IMR-90 (cell line): ENCODE measurements around the gene ANO7. TPM values are rescaled to one million over a fixed set of nuclear protein-coding genes. Genes with fewer than 3 reads are reported as not detected.

Experiments used
- ATAC-seq: fragments of 200-7000 bp; cut with Tn5 transposase; 2 replicates; pipeline ENCODE4 v1.9.1; 2020; ENCODE audit warnings: low read depth, mild to moderate bottlenecking, moderate library complexity
- BruUV-seq: library from RNA; stranded (reverse); fragments of 400-500 nt; replicated peaks from 2 replicates; lab custom pipeline; 2021; lab: Mats Ljungman, UMichigan
- CTCF ChIA-PET: fragments of 300-600 bp; formaldehyde crosslinking; extraction: SDS; loops from one replicate; lab custom pipeline; 2021; ENCODE audit warnings: antibody characterized with exemption; lab: Yijun Ruan, JAX
- POLR2A ChIA-PET: fragments of 300-600 bp; sonication (Branson Sonifier 250); formaldehyde crosslinking; loops from one replicate; lab custom pipeline; 2022; ENCODE audit warnings: antibody characterized with exemption; ENCODE audit not compliant: unreplicated experiment; lab: Charles Lee
- DNase-seq: peaks from one replicate; pipeline ENCODE4 v3.0.0; 2013
- H2AFZ ChIP-seq: replicated peaks from 2 replicates; pipeline ENCODE3; 2013; ENCODE audit warnings: low read length, mild to moderate bottlenecking; ENCODE audit not compliant: poor library complexity
- H2AK5ac ChIP-seq: 2 replicates; pipeline ENCODE4 v1.6.1; 2013; ENCODE audit warnings: low read depth, low read length, inconsistent platforms
- H2AK9ac ChIP-seq: replicated peaks from 2 replicates; pipeline ENCODE3; 2013; ENCODE audit warnings: mild to moderate bottlenecking, low read depth, low read length, moderate library complexity; ENCODE audit not compliant: poor library complexity
- H2BK120ac ChIP-seq: 2 replicates; pipeline ENCODE4 v1.6.1; 2013; ENCODE audit warnings: low read depth, low read length, inconsistent platforms
- H2BK15ac ChIP-seq: 3 replicates; pipeline ENCODE4 v1.6.1; 2013; ENCODE audit warnings: low read depth, low read length, inconsistent platforms
- H2BK20ac ChIP-seq: 2 replicates; pipeline ENCODE4 v1.6.1; 2013; ENCODE audit warnings: low read depth, mild to moderate bottlenecking, inconsistent platforms, low read length, moderate library complexity
- H2BK5ac ChIP-seq: 2 replicates; pipeline ENCODE4 v1.6.1; 2013; ENCODE audit warnings: mild to moderate bottlenecking, low read depth, low read length, inconsistent platforms; ENCODE audit not compliant: poor library complexity, severe bottlenecking
- H3K14ac ChIP-seq: replicated peaks from 2 replicates; pipeline ENCODE4 v1.6.1; 2013; ENCODE audit warnings: low read depth, low read length, inconsistent platforms
- H3K18ac ChIP-seq: 2 replicates; pipeline ENCODE4 v1.6.1; 2013; ENCODE audit warnings: low read depth, low read length, control low read depth
- H3K23ac ChIP-seq: 2 replicates; pipeline ENCODE4 v1.6.1; 2013; ENCODE audit warnings: low read depth, low read length, inconsistent platforms
- H3K27ac ChIP-seq: 2 replicates; pipeline ENCODE4 v1.5.1; 2013; ENCODE audit warnings: mild to moderate bottlenecking, control low read depth, low read length; ENCODE audit not compliant: insufficient read depth
- H3K27me3 ChIP-seq: 2 replicates; pipeline ENCODE4 v1.6.1; 2013; ENCODE audit warnings: low read length; ENCODE audit not compliant: control insufficient read depth, insufficient read depth
- H3K36me3 ChIP-seq: 2 replicates; pipeline ENCODE4 v1.6.1; 2013; ENCODE audit warnings: low read length, mixed read lengths; ENCODE audit not compliant: control insufficient read depth, insufficient read depth
- H3K4ac ChIP-seq: 2 replicates; pipeline ENCODE4 v1.6.1; 2013; ENCODE audit warnings: low read depth, low read length, inconsistent platforms
- H3K4me1 ChIP-seq: 2 replicates; pipeline ENCODE4 v1.6.1; 2013; ENCODE audit warnings: low read length, mixed read lengths; ENCODE audit not compliant: control insufficient read depth, insufficient read depth
- H3K4me2 ChIP-seq: 2 replicates; pipeline ENCODE4 v1.6.1; 2013; ENCODE audit warnings: low read depth, mild to moderate bottlenecking, control low read depth, low read length, moderate library complexity
- H3K4me3 ChIP-seq: 2 replicates; pipeline ENCODE4 v1.5.1; 2013; ENCODE audit warnings: low read depth, mild to moderate bottlenecking, control low read depth, low read length, moderate library complexity; ENCODE audit not compliant: insufficient read depth
- H3K56ac ChIP-seq: 2 replicates; pipeline ENCODE4 v1.6.1; 2013; ENCODE audit warnings: low read length, inconsistent platforms; ENCODE audit not compliant: insufficient read depth; ENCODE audit errors: extremely low read depth
- H3K79me1 ChIP-seq, 2 experiments: 2 replicates each; pipeline ENCODE4 v1.6.1; 2013; ENCODE audit warnings: low read length in 2 of 2, inconsistent platforms in 1 of 2, low read depth in 1 of 2
- H3K9ac ChIP-seq: 2 replicates; pipeline ENCODE4 v1.6.1; 2013; ENCODE audit warnings: low read depth, low read length, control low read depth
- H3K9me1 ChIP-seq: 2 replicates; pipeline ENCODE4 v1.6.1; 2013; ENCODE audit warnings: low read length, inconsistent platforms; ENCODE audit not compliant: insufficient read depth
- H3K9me3 ChIP-seq: 2 replicates; pipeline ENCODE4 v1.6.1; 2013; ENCODE audit warnings: low read length; ENCODE audit not compliant: control insufficient read depth, insufficient read depth
- H4K20me1 ChIP-seq: 2 replicates; pipeline ENCODE4 v1.6.1; 2013; ENCODE audit warnings: low read length, inconsistent platforms; ENCODE audit not compliant: insufficient read depth
- H4K5ac ChIP-seq: 2 replicates; pipeline ENCODE4 v1.6.1; 2013; ENCODE audit warnings: mild to moderate bottlenecking, low read depth, low read length, control low read depth
- H4K8ac ChIP-seq, 2 experiments: 2 replicates each; pipeline ENCODE4 v1.6.1; 2013; ENCODE audit warnings: low read depth in 2 of 2, low read length in 2 of 2, control low read depth in 1 of 2, inconsistent platforms in 1 of 2
- H4K91ac ChIP-seq: 2 replicates; pipeline ENCODE4 v1.6.1; 2013; ENCODE audit warnings: low read depth, low read length, inconsistent platforms; ENCODE audit not compliant: insufficient read depth
- FOS ChIP-seq: fragments of 150-350 bp; IDR thresholded peaks from 2 replicates; pipeline ENCODE4 v1.6.1; 2016; ENCODE audit warnings: low read depth, low read length
- MAFK ChIP-seq: IDR thresholded peaks from 2 replicates; pipeline ENCODE4 v1.6.1; 2012; ENCODE audit warnings: low read depth, low read length, improper control_type of control experiment
- MAZ ChIP-seq: IDR thresholded peaks from 2 replicates; pipeline ENCODE4 v1.6.1; 2012; ENCODE audit warnings: low read depth, mild to moderate bottlenecking, low read length, improper control_type of control experiment, moderate library complexity, borderline replicate concordance
- NFE2L2 ChIP-seq: fragments of 150-350 bp; IDR thresholded peaks from 2 replicates; pipeline ENCODE4 v1.6.1; 2016; ENCODE audit warnings: low read depth, mild to moderate bottlenecking, low read length
- POLR2A ChIP-seq: IDR thresholded peaks from 2 replicates; pipeline ENCODE4 v1.6.1; 2012; ENCODE audit warnings: mild to moderate bottlenecking, low read depth, low read length
- RAD21 ChIP-seq: IDR thresholded peaks from 2 replicates; pipeline ENCODE4 v1.6.1; 2012; ENCODE audit warnings: low read length, improper control_type of control experiment
- RFX5 ChIP-seq: IDR thresholded peaks from 2 replicates; pipeline ENCODE4 v1.8.0; 2012; ENCODE audit warnings: low read depth, mild to moderate bottlenecking, low read length, moderate library complexity
- WGBS, 2 experiments: methylation state at CpG; one replicate each; pipeline versions ENCODE4 v1.1.5 to v1.1.7; 2013; ENCODE audit warnings: missing lambda C conversion rate in 2 of 2; ENCODE audit not compliant: insufficient read length in 1 of 2; ENCODE audit errors: extremely low coverage in 2 of 2; 5-methylcytosine and 5-hydroxymethylcytosine counted together
- dilution Hi-C: fragments of 300-500 bp; cut with HindIII; formaldehyde crosslinking; loops from one replicate; pipeline ENCODE4 v1.14.3; 2018; ENCODE audit warnings: low sequenced_read_pairs; ENCODE audit not compliant: unreplicated experiment
- in situ Hi-C: fragments of 300-500 bp; cut with MboI; formaldehyde crosslinking; loops from 3 replicates; pipeline ENCODE4 v1.14.3; 2019; ENCODE audit warnings: low sequenced_read_pairs, inconsistent platforms, mixed read lengths
- intact Hi-C: fragments of 100-400 bp; cut with micrococcal nuclease; formaldehyde crosslinking; loops from 2 replicates; pipeline ENCODE4 v1.10.0; 2022
- polyA plus RNA-seq, 3 experiments: library from polyadenylated mRNA; depleted of rRNA; stranded (reverse); fragments of >200 nt; gene quantifications; 2 replicates each; pipeline ENCODE4 v1.2.3, GENCODE V29; 2012; ENCODE audit warnings: low replicate concordance in 1 of 3
- total RNA-seq: library from RNA; depleted of rRNA; stranded (reverse); fragments of >200 nt; gene quantifications from 2 replicates; pipeline ENCODE4 v1.2.3, GENCODE V29; 2012
- TF ChIP-seq, protein P1 (sequence below): fragments of 150-350 bp; IDR thresholded peaks from 2 replicates; pipeline ENCODE4 v1.6.1; 2017; ENCODE audit warnings: mild to moderate bottlenecking, antibody characterized with exemption, low read length, low read depth
- TF ChIP-seq, protein P2 (sequence below): fragments of 150-350 bp; IDR thresholded peaks from 2 replicates; pipeline ENCODE4 v1.6.1; 2016; ENCODE audit warnings: low read depth, mild to moderate bottlenecking, low read length, moderate library complexity, borderline replicate concordance

Gene ANO7
- total and polyA plus RNA-seq, 2 of the 4 experiments (the other 2 are of a cell fraction), result 0.36 to 3.4 TPM

DNA sequence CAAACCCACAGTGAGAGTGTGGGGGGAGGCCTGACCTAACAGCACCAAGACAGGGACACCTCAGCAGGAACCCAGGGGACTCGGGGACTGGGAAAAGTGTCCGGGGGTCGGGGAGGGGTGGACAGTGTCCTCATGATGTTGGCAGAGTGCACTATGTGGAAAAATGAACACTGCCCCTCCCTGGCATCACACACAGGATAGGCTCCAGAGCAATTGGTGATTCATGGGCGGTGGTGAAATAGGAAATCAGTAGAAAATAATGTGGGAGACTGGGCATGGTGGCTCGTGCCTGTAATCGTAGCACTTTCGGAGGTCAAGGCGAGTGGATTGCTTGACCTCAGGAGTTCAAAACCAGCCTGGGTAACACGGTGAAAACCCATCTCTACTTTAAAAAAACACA lies 3.6 kb upstream of the ANO7 start:
- ChIA-PET CTCF (no interaction called here), POLR2A (interaction anchor here (1.1 kb wide), 1 partner anchor 17 kb away, joined by 3 read pairs; no protein-coding TSS in a partner anchor)
- Histone ChIP-seq H3K4me3 (no peak overlapping the region), H3K4ac (no peak overlapping the region), H3K56ac (no peak overlapping the region), H2BK15ac (no peak overlapping the region), H3K4me2 (no peak overlapping the region), H4K20me1 (no peaks in the 10 kb centered on the region), H3K14ac (no peak overlapping the region), H3K9me3 (no peaks in the 10 kb centered on the region), H2BK5ac (no peak overlapping the region), H2BK20ac (no peak overlapping the region), H4K91ac (no peak overlapping the region), H2BK120ac (no peak overlapping the region), H2AK5ac (no peak overlapping the region), H3K27ac (no peak overlapping the region), H3K9ac (no peak overlapping the region), H4K5ac (no peak overlapping the region), H3K36me3 (peaks cover 9% of the 10 kb centered on the region), H3K79me1 (no peaks in the 10 kb centered on the region), H4K8ac (no peak overlapping the region), H3K27me3 (peaks cover 6% of the 10 kb centered on the region; the same call in 1 of the 2 replicates), H2AK9ac (no peak overlapping the region), H3K4me1 (no peaks in the 10 kb centered on the region), H3K18ac (no peak overlapping the region), H2AFZ (no peak overlapping the region), H3K9me1 (peaks cover 3% of the 10 kb centered on the region; the same call in 1 of the 2 replicates), H3K23ac (no peak overlapping the region)
- intact Hi-C loops, result no loop called here
- in situ Hi-C loops, result no loop called here
- DNase-seq (no peak), ATAC-seq (no peak; the same call in 1 of the 2 replicates)
- dilution Hi-C loops, result no loop called here
- 92% methylated on average over 2 of the region's 9 CpGs; no CpG with 5 or more reads in 1 of the 2 experiments for WGBS, 2 experiments
- TF ChIP-seq, protein P1, sequence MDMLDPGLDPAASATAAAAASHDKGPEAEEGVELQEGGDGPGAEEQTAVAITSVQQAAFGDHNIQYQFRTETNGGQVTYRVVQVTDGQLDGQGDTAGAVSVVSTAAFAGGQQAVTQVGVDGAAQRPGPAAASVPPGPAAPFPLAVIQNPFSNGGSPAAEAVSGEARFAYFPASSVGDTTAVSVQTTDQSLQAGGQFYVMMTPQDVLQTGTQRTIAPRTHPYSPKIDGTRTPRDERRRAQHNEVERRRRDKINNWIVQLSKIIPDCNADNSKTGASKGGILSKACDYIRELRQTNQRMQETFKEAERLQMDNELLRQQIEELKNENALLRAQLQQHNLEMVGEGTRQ, result no peak
- TF ChIP-seq RAD21, result no peak
- TF ChIP-seq, protein P2, sequence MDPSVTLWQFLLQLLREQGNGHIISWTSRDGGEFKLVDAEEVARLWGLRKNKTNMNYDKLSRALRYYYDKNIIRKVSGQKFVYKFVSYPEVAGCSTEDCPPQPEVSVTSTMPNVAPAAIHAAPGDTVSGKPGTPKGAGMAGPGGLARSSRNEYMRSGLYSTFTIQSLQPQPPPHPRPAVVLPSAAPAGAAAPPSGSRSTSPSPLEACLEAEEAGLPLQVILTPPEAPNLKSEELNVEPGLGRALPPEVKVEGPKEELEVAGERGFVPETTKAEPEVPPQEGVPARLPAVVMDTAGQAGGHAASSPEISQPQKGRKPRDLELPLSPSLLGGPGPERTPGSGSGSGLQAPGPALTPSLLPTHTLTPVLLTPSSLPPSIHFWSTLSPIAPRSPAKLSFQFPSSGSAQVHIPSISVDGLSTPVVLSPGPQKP, result no peak
- no peak for TF ChIP-seq MAFK
- TF ChIP-seq FOS, result no peak
- no peak for TF ChIP-seq RFX5
- no peak for TF ChIP-seq POLR2A
- TF ChIP-seq NFE2L2, result no peak
- no peak for TF ChIP-seq MAZ
- no TSS peak for BruUV-seq
